DND-41 (cell line): ENCODE measurements around the gene AKT1.

Experiments used
- ATAC-seq: fragments of 200-7000 bp; cut with Tn5 transposase; 3 replicates; pipeline ENCODE4 v1.9.1; 2021; ENCODE audit warnings: low read depth; ENCODE audit not compliant: insufficient read depth
- DNase-seq: peaks from one replicate; pipeline ENCODE4 v3.0.0-alpha.2; 2020
- H2AFZ ChIP-seq: 2 replicates; pipeline ENCODE4 v1.6.0; 2012; ENCODE audit warnings: low read depth, low read length
- H3K27ac ChIP-seq: 2 replicates; pipeline ENCODE4 v1.5.1; 2012; ENCODE audit warnings: low read length, inconsistent platforms
- H3K27me3 ChIP-seq: fragments of 200-600 bp; sonication (generic); 2 replicates; pipeline ENCODE4 v1.6.0; 2012; ENCODE audit warnings: low read length, mild to moderate bottlenecking, inconsistent platforms; ENCODE audit not compliant: insufficient read depth, poor library complexity
- H3K36me3 ChIP-seq: 2 replicates; pipeline ENCODE4 v1.5.1; 2012; ENCODE audit warnings: low read length, inconsistent platforms; ENCODE audit not compliant: insufficient read depth
- H3K4me1 ChIP-seq: 2 replicates; pipeline ENCODE4 v1.5.1; 2012; ENCODE audit warnings: mild to moderate bottlenecking, low read length; ENCODE audit not compliant: insufficient read depth
- H3K4me2 ChIP-seq: 2 replicates; pipeline ENCODE4 v1.6.0; 2012; ENCODE audit warnings: mild to moderate bottlenecking, moderate library complexity, low read length, inconsistent platforms; ENCODE audit not compliant: insufficient read depth
- H3K4me3 ChIP-seq, 2 experiments: fragments of 200-600 bp in 1 of 2; shearing (Covaris generic) in 1 of 2; 2 replicates each; pipeline ENCODE4 v1.5.1; 2012 to 2016; ENCODE audit warnings: inconsistent platforms in 2 of 2, low read length in 2 of 2, mild to moderate bottlenecking in 2 of 2, low read depth in 1 of 2, moderate library complexity in 1 of 2
- H3K79me2 ChIP-seq: 2 replicates; pipeline ENCODE4 v1.6.0; 2012; ENCODE audit warnings: low read length, inconsistent platforms; ENCODE audit not compliant: insufficient read depth
- H3K9ac ChIP-seq: 2 replicates; pipeline ENCODE4 v1.6.0; 2012; ENCODE audit warnings: low read depth, mild to moderate bottlenecking, inconsistent platforms, low read length, moderate library complexity
- H3K9me3 ChIP-seq: 2 replicates; pipeline ENCODE4 v1.5.1; 2012; ENCODE audit warnings: low read length, moderate library complexity, mild to moderate bottlenecking, inconsistent platforms; ENCODE audit not compliant: insufficient read depth, severe bottlenecking
- H4K20me1 ChIP-seq: 2 replicates; pipeline ENCODE4 v1.6.0; 2012; ENCODE audit warnings: low read length; ENCODE audit not compliant: insufficient read depth
- EZH2 ChIP-seq: IDR thresholded peaks from 3 replicates; pipeline ENCODE4 v1.6.1; 2012; ENCODE audit warnings: borderline replicate concordance, low read depth, mild to moderate bottlenecking, moderate library complexity, low read length, inconsistent platforms; ENCODE audit not compliant: severe bottlenecking
- TF ChIP-seq, protein P1 (sequence below): IDR thresholded peaks from 2 replicates; pipeline ENCODE4 v1.5.1; 2012; ENCODE audit warnings: borderline replicate concordance, low read length, moderate library complexity, mild to moderate bottlenecking; ENCODE audit not compliant: poor library complexity, severe bottlenecking; ENCODE audit errors: extremely low read depth

AKT1 gene

DNA sequence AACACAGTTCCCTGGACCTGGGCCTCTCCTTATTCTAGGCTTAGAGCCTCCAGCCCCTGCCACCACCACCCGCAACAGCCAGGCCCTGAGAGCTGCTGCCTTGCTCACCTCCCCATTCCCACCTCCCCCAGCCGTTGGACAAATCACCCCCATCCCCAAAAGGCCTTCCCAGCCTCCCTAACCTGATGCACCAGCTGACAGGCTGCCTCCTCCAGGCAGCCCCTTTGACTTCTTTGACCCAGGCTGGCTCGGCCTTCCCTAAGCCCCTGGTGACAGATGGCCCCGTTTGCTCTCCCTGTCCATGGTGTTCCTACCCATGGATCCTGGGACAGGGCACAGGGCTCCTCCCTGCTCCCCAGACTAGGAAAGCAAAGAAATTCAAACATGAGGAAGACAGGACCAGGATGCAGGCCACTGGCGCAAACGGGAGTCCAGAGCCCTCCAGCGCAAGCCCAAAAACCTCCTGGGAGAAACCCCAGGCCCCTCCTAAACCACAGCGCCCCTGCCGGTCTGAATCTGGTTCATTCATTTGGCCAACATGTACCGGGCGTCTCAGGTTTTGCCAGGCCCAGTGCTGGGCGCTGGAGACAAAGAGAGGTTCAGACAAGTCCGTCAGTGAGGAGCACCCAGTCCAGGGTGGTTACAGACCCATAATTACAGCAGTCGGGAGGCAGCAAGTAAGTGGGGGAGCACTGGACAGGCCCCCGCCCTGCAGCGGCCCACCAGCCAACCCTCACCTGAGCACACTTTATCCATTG is 2.4 kb downstream of the AKT1 start:
- ATAC-seq (no peak), DNase-seq (no peak)
- Histone ChIP-seq H3K27me3 (no peaks in the 10 kb centered on the region), H2AFZ (no peak overlapping the region), H3K4me2 (peak overlapping the region; percentile 98), H3K27ac (peak overlapping the region; percentile 75; the same call in 1 of the 2 replicates), H3K9me3 (no peaks in the 10 kb centered on the region), H3K79me2 (peaks cover 72% of the 10 kb centered on the region), H3K36me3 (peaks cover 59% of the 10 kb centered on the region), H3K4me3 (peak overlapping the region in 1 of 2 experiments; percentile 87; a peak in 2 of 4 replicates), H3K4me1 (peaks cover 44% of the 10 kb centered on the region), H4K20me1 (peaks cover 67% of the 10 kb centered on the region), H3K9ac (peak overlapping the region; percentile 95)
- no peak for TF ChIP-seq EZH2
- TF ChIP-seq, protein P1, sequence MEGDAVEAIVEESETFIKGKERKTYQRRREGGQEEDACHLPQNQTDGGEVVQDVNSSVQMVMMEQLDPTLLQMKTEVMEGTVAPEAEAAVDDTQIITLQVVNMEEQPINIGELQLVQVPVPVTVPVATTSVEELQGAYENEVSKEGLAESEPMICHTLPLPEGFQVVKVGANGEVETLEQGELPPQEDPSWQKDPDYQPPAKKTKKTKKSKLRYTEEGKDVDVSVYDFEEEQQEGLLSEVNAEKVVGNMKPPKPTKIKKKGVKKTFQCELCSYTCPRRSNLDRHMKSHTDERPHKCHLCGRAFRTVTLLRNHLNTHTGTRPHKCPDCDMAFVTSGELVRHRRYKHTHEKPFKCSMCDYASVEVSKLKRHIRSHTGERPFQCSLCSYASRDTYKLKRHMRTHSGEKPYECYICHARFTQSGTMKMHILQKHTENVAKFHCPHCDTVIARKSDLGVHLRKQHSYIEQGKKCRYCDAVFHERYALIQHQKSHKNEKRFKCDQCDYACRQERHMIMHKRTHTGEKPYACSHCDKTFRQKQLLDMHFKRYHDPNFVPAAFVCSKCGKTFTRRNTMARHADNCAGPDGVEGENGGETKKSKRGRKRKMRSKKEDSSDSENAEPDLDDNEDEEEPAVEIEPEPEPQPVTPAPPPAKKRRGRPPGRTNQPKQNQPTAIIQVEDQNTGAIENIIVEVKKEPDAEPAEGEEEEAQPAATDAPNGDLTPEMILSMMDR, result no peak

DNA sequence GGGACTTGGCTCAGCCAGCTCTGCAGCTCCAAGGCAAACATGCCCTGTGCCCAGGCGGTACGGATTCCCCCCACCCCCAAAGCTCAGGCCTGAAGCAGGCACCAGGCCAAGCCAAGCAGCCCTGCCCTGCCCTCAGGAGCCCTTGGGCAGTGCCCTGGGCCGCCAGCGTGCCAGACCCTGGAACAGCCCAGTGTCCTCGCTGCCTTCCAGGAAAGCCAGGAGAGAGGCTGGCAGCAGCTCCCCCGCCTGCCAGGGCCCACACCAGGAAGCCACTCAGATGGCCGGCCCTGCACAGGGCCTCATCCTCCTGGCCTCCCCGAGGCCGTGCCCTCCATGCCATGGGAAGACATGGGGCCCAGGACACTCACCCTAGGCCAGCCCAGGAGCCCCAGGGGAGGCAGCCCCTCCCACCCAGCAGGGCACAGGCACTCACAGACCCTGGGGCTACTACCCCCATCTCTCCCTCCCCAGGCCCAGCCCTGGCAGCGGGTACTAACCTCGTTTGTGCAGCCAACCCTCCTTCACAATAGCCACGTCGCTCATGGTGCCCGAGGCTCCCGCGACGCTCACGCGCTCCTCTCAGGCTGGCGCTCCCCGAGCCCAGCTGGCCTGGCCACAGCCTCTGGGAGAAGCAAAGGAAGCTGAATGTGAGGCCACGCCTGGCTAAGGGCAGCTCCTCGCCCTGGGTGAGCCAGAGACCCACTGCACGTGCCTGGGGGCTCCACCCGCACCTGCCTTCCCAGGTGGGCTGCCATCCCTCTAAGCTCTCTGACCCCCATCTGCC is 3.3 kb downstream of the AKT1 start:
- H3K4me3 ChIP-seq, result peak overlapping the region in 1 of 2 experiments; percentile 87; a peak in 1 of 4 replicates
- peaks cover 80% of the 10 kb centered on the region for H3K79me2 ChIP-seq
- DNase-seq, result no peak
- H3K27me3 ChIP-seq, result no peaks in the 10 kb centered on the region
- H2AFZ ChIP-seq, result no peak overlapping the region
- 0 out of 2 replicates have a peak overlapping the region, but pooled peaks have one; percentile 22 for H3K27ac ChIP-seq
- peak overlapping the region; percentile 98 for H3K4me2 ChIP-seq
- H3K9ac ChIP-seq, result peak overlapping the region; percentile 95; the same call in 1 of the 2 replicates
- H4K20me1 ChIP-seq, result peaks cover 75% of the 10 kb centered on the region
- peaks cover 44% of the 10 kb centered on the region for H3K4me1 ChIP-seq
- no peak for ATAC-seq
- no peak for TF ChIP-seq EZH2
- TF ChIP-seq, protein P1, result no peak
- peaks cover 67% of the 10 kb centered on the region for H3K36me3 ChIP-seq
- H3K9me3 ChIP-seq, result no peaks in the 10 kb centered on the region

- Histone ChIP-seq H3K4me3 (no peak overlapping the region), H3K79me2 (peaks cover 88% of the 10 kb centered on the region), H3K9me3 (no peaks in the 10 kb centered on the region), H3K27ac (no peak overlapping the region), H3K4me2 (0 out of 2 replicates have a peak overlapping the region, but pooled peaks have one; percentile 98), H2AFZ (no peak overlapping the region), H3K27me3 (no peaks in the 10 kb centered on the region), H3K36me3 (peaks cover 76% of the 10 kb centered on the region), H4K20me1 (peaks cover 84% of the 10 kb centered on the region), H3K9ac (peak overlapping the region; percentile 95; the same call in 1 of the 2 replicates), H3K4me1 (peaks cover 44% of the 10 kb centered on the region)
- TF ChIP-seq EZH2, result no peak
- TF ChIP-seq, protein P1, result no peak
- DNase-seq (no peak), ATAC-seq (no peak)
These were observed 4.1 kb downstream of the AKT1 start for GRCh38 chr14:104791425-104791824.
